HG02798 (cell line): ENCODE data around the gene CSNK2B.

Source experiments
- ATAC-seq: cut with Tn5 transposase; IDR thresholded peaks from one replicate; pipeline ENCODE4 v1.9.1; 2021; ENCODE audit warnings: mild to moderate bottlenecking; ENCODE audit not compliant: unreplicated experiment, poor library complexity

CSNK2B gene

DNA sequence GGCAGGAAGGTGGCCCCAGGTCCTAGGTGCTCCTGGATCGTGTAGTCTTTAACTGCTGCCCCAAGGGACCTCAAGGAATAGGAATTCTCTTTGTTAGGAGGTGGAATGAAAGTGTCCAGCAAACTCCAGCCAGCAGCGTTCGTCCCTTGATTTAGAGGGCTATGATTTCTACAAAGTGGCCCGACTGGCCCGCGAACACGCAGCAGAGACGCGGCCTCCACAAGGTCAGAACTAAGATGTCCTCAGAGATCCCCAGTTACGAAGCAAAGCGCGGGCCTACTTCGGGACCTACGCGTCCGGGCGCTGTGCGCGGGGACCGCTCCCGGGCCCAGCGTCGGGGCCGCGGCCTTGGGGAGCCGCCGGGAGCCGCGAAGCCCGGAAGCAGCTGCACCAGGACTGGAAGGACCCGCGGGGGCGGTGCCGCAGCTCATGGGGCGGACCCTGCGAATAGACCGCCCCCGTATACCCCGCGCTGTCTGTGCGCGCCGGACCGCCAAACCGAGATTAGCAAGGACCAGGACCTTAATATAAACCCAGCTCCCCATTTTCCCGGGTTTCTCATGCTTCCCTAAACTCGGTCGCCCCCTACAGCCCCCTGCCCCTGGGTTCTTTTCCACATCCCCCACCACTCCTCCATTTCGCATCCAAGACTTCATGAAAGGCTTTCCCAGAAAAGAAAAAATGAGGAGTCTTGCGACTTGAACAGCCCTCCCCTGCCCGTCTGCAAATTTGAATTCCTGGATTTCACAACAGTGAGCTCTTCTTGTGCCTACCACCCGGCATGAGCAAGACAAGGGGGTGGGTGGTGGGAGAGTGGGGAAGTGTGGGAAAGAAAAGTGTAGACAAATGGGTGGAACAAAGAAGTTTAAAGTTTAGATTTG, 5.3 kb upstream of the CSNK2B start, which contains the start of gene C6orf47:
Gene C6orf47, minus strand, starts transcription at position 398 of the 881 bp plus-strand sequence. CDS start 831 bp downstream, outside the sequence.
- peak; percentile 54 for ATAC-seq

DNA sequence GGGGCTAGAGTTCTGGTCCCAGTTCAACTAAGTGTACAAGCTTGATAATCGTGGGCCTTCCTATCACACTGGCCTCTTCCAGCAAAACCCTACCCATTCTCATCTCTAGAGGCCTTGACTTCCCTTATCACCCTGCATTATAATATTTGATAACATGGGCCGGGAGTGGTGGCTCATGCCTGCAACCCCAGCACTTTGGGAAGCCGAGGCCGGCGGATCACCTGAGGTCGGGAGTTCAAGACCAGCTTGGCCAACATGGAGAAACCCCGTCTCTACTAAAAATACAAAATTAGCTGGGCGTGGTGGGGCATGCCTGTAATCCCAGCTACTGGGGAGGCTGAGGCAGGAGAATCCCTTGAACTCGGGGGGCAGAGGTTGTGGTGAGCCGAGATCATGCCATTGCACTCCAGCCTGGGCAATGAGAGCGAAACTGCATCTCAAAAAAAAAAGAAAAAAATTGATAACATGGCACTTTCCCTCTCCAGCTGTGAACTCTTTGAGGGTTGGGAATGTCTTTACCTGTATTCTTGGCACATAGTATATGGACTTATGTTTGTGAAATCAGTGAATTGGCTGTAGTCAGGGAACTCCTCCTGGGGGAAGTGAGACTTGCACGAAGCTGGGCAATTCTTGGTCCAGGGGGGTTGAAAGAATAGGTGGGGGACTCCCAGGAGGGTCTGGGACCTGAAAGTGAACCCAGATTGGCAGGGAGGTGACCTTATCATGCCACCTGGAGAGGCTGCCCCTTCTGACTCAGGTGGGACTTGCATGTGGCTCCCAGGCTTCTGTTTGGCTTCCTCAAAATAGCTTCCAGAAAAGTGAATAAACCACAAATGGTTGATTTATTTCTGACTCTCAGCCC, 4.4 kb upstream of the CSNK2B start:
- ATAC-seq, result no peak

DNA sequence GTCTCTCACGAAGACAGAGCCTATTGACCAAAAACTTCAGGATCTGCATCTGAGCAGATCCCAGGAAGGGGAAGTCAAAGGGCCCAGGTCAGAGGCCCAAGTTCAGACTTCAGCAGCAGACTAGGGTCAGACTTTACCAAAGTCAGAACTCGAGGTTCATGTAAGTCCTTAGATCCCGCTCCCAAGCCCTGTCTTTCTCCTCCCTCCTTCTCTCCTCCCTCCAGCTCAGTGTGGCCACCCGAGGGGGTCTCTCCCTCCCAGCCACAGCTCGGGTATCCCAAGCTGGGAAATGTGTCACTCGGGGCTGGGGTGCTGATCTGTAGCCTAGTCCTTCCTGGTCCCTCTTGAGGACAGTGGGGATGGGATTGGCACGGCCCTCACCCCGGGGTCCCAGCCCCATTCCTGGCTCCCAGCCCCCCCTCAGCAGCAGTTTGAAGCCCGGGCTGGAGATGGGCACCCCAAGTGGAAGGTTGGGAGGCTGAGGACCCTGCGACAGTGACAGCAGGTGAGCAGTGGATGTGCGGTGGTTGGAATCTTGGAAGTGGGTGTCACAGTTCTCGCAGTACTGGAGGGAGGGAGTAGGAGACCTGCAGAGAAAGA, 3.7 kb upstream of the CSNK2B start:
- no peak for ATAC-seq

- no peak for ATAC-seq
These were observed 2.5 kb upstream of the CSNK2B start for GRCh38 chr6:31663126-31663960.

GRCh38 chr6:31663961-31664789, 1.7 kb upstream of the CSNK2B start:
- no peak for ATAC-seq

DNA sequence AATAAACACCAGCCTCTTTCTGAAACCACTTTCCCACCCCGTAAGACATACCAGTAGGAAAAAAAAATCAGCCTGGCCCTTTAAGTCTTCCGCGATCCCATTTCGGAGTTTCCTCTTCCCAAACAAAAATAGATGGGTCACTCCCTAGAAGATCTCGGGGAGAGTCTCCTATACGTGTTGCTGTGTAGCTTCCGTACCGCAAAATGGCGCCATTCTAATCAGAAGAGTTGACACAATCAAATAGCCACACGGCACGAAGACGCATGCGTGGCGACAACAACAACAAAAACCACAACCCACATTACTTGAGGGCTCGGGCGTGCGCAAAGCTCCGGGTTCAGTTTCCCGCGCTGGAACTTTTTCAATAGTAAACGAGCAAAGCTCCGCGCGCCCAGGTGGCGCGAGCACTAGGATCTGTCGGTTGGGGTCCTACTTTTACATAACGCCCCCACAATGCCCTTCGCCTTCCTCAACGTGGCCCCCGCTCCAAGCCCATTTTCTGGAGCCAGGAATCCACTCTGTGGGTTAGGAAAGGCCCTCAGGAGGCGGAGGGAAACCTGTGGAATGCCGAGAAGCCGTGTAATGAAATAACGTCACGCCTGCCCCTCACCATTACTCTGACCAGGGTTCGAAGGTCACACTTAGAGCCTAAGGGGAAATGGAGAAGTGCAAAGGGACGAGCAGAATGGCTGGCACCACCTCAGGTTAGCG, 935 bp upstream of the CSNK2B start, which contains the start of gene GPANK1:
Gene GPANK1, minus strand, starts transcription at position 208 of the 711 bp plus-strand sequence. CDS start 519 bp downstream, outside the sequence.
- peak; percentile 33 for ATAC-seq

DNA sequence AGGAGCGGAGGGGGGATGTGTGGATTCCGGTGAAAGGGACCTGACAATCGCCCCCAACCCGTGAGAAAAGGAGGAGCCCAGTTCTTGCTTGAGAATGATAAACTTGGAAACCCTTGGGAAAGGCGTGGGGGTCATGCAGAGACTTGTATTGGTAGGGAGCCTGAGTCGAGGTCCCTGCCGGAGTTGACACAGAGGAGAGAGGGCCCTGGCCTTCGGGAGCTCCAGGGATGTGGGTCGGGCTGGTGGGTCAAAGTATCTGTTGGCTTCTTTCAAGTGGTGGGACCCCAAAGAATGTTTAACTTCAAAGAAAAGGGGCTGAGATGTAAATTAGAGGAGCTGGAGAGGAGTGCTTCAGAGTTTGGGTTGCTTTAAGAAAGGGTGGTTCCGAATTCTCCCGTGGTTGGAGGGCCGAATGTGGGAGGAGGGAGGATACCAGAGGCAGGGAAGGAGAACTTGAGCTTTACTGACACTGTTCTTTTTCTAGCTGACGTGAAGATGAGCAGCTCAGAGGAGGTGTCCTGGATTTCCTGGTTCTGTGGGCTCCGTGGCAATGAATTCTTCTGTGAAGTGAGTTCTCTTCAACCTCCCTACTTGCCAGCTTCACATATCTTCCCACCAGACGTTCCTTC, 571 bp downstream of the CSNK2B start:
- no peak for ATAC-seq

DNA sequence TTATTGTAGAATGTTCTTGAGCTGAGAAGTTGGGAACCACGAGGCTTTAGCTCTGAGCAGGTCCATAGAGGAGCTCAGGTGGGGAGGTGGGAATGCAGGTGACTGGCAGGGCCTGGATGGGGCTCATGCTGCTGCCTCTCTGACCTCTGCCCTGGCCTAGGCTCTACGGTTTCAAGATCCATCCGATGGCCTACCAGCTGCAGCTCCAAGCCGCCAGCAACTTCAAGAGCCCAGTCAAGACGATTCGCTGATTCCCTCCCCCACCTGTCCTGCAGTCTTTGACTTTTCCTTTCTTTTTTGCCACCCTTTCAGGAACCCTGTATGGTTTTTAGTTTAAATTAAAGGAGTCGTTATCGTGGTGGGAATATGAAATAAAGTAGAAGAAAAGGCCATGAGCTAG, 3.8 kb downstream of the CSNK2B start, which contains the start of gene LY6G5B:
Gene LY6G5B, plus strand, starts transcription at position 301 of the 400 bp plus-strand sequence. CDS start 975 bp downstream, outside the sequence.
- no peak for ATAC-seq

- ATAC-seq, result no peak
These were observed 10.5 kb downstream of the CSNK2B start for GRCh38 chr6:31676322-31676903.

DNA sequence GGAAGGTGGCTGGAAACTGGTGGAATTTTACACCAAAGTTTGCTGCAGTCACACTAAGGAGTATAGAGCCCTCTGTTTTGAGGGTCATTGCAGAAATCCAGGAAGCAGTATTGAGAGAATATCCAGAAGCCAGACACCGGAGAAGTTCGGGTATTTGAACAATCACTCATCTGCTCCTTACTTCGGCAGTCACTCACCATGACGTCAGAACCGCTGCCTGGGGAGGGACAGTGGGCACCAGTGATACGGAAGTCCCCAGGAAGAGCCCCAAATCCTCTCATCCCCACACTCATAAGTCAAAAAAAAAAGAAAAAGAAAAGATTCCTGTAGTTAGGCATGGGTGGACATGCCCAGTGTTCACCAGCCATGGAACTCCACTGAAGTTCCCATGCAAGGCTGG, 11.0 kb downstream of the CSNK2B start:
- no peak for ATAC-seq

- no peak for ATAC-seq
These were observed 12.1 kb downstream of the CSNK2B start for GRCh38 chr6:31677955-31678354.

DNA sequence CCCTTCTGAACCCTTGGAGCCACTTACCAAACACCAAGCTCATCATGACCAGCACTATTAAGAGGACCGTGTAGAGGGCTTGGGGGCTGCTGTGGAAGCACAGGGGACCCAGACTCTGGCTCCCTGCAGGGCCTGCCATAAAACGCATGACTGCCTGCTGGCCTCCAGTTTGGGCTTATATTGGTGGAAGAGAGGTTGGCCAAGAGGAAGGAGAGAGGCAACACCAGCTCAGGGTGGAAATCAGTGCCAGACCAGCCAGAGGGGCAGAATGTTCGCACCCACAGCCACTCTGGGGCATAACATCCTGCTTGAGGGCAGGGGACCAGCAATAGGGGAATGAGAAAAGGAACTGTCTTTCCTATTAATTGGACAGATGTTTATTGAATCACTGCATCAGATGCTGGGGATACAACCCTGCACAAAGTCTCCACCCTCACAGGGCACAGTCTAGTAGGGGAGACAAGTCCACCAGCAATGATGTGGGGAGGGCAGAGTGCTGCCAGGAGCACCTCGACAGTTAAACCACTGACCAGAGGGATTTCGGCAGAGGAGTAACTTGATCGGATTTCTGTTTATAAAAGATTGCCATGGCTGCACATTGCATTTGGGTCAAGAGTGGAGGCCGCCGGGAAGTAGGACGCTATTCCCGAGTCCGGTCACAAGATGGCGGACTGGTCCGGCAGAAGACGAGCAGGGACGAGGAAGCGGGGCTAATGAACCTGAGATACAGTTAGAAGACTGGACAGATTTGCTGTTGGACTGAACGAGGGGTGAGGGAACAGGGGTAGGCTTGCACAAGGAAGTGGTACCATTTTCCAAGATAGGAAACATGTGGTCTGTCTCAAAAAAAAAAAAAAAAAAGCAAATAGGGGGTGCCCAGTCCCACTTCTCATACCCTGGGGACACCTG, 14.6 kb downstream of the CSNK2B start, which contains the start of gene LY6G5C:
Gene LY6G5C, minus strand, starts transcription at position 842 of the 909 bp plus-strand sequence. Its CDS starts 694 bp downstream, at position 148.
- peak; percentile 54 for ATAC-seq

GRCh38 chr6:31681135-31681671, 15.3 kb downstream of the CSNK2B start:
- peak; percentile 33 for ATAC-seq

GRCh38 chr6:31683591-31683990, 17.7 kb downstream of the CSNK2B start:
- ATAC-seq, result no peak

DNA sequence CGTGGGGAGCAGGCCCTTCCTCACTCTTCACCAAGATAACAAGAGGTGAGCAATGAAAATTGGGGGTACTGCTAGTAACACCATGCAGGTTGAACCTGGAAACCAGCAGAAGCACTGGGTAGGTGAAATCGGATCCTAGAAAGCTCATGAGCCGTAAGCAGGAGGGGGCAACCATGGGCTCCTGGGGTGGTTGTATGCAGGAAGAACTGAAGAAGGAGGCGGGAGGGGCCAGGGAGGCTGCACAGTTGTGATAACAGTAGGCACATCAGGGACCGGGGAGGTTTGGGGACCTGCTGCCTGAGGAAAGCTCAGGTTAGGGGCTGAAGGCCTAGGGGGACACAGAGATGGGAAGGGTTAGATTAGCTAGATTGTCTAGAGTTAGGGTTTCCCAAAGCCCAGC, 20.6 kb downstream of the CSNK2B start:
- no peak for ATAC-seq

DNA sequence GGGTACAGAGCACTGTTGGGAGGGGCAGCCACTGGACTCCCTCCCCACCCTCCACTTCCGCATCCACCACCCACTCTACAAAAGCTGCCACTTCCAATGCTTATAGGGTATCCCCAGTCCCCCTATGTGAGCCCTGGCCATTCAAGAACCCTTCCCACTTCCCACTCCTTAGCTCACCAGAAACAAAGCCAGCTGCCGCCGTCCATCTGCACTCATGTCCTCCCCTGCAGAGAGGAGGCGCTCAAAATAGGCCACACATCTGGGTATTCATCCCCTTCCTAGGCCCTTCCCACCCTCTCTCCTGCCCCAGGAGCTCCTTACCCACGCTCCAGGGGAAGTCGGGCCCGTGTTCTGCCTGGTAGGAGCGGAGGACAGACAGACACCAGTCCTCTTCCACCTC, 21.4 kb downstream of the CSNK2B start:
- no peak for ATAC-seq
